ENCODE results near the gene LSP1.
"Not testable (repeated sequence)": the region's sequence is repeated elsewhere in the genome, so short reads cannot be mapped to it uniquely, and the experiment has no call there.

Gene LSP1

GRCh38 chr11:1852877-1853276, at the start of gene LSP1:
LSP1 (plus strand) TSS chr11:1853084; CDS start chr11:1853145, 61 bp downstream.
- Mint-ChIP-seq H3K36me3 (ENCODE audit: low read depth) (peaks cover 4% of the 10 kb centered on the region), H3K4me3 (peak within 1 kb of the TSS; percentile 93), H3K9me3 (no peaks in the 10 kb centered on the region), H3K27me3 (no peaks in the 10 kb centered on the region), H3K4me1 (ENCODE audit: low read depth) (peaks cover 71% of the 10 kb centered on the region), H3K27ac (peak within 1 kb of the TSS; percentile 95)

GRCh38 chr11:1803246-1803645, 49.6 kb upstream of the LSP1 start:
- no peaks in the 10 kb centered on the region for H3K9me3 Mint-ChIP-seq
- no peak overlapping the region for H3K4me3 Mint-ChIP-seq
- H3K27me3 Mint-ChIP-seq = no peaks in the 10 kb centered on the region
- no peak overlapping the region for H3K27ac Mint-ChIP-seq
- no peaks in the 10 kb centered on the region for H3K4me1 Mint-ChIP-seq (ENCODE audit: low read depth)
- no peaks in the 10 kb centered on the region for H3K36me3 Mint-ChIP-seq (ENCODE audit: low read depth)

- not testable (repeated sequence) for H3K4me3 Mint-ChIP-seq; H3K27ac Mint-ChIP-seq; H3K4me1 Mint-ChIP-seq (ENCODE audit: low read depth); H3K27me3 Mint-ChIP-seq; H3K9me3 Mint-ChIP-seq; H3K36me3 Mint-ChIP-seq (ENCODE audit: low read depth)
These were observed 48.9 kb upstream of the LSP1 start for GRCh38 chr11:1803835-1804519.

GRCh38 chr11:1805525-1805924, 47.4 kb upstream of the LSP1 start:
- Mint-ChIP-seq H3K27me3 (no peaks in the 10 kb centered on the region), H3K4me3 (no peak overlapping the region), H3K27ac (no peak overlapping the region), H3K36me3 (ENCODE audit: low read depth) (no peaks in the 10 kb centered on the region), H3K4me1 (ENCODE audit: low read depth) (no peaks in the 10 kb centered on the region), H3K9me3 (no peaks in the 10 kb centered on the region)

- no peaks in the 10 kb centered on the region for H3K4me1 Mint-ChIP-seq (ENCODE audit: low read depth)
- no peak overlapping the region for H3K4me3 Mint-ChIP-seq
- no peaks in the 10 kb centered on the region for H3K36me3 Mint-ChIP-seq (ENCODE audit: low read depth)
- H3K27ac Mint-ChIP-seq = no peak overlapping the region
- peaks cover 3% of the 10 kb centered on the region for H3K27me3 Mint-ChIP-seq
- no peaks in the 10 kb centered on the region for H3K9me3 Mint-ChIP-seq
These were observed 45.5 kb upstream of the LSP1 start for GRCh38 chr11:1807264-1807995.

GRCh38 chr11:1810761-1811160, 42.1 kb upstream of the LSP1 start:
- Mint-ChIP-seq H3K4me3 (no peak overlapping the region), H3K27ac (no peak overlapping the region), H3K36me3 (ENCODE audit: low read depth) (no peaks in the 10 kb centered on the region), H3K9me3 (no peaks in the 10 kb centered on the region), H3K27me3 (peaks cover 3% of the 10 kb centered on the region), H3K4me1 (ENCODE audit: low read depth) (no peaks in the 10 kb centered on the region)

- Mint-ChIP-seq H3K9me3 (no peaks in the 10 kb centered on the region), H3K27ac (no peak overlapping the region), H3K36me3 (ENCODE audit: low read depth) (no peaks in the 10 kb centered on the region), H3K4me1 (ENCODE audit: low read depth) (no peaks in the 10 kb centered on the region), H3K4me3 (no peak overlapping the region), H3K27me3 (peaks cover 3% of the 10 kb centered on the region)
These were observed 40.6 kb upstream of the LSP1 start for GRCh38 chr11:1812274-1812673.

GRCh38 chr11:1812801-1813200, 40.1 kb upstream of the LSP1 start:
- H3K27ac Mint-ChIP-seq = no peak overlapping the region
- H3K4me1 Mint-ChIP-seq (ENCODE audit: low read depth) = no peaks in the 10 kb centered on the region
- H3K4me3 Mint-ChIP-seq = no peak overlapping the region
- H3K36me3 Mint-ChIP-seq (ENCODE audit: low read depth) = no peaks in the 10 kb centered on the region
- H3K27me3 Mint-ChIP-seq = peaks cover 3% of the 10 kb centered on the region
- H3K9me3 Mint-ChIP-seq = no peaks in the 10 kb centered on the region

GRCh38 chr11:1813356-1813755, 39.5 kb upstream of the LSP1 start:
- H3K9me3 Mint-ChIP-seq; H3K27me3 Mint-ChIP-seq; H3K36me3 Mint-ChIP-seq (ENCODE audit: low read depth); H3K27ac Mint-ChIP-seq; H3K4me3 Mint-ChIP-seq; H3K4me1 Mint-ChIP-seq (ENCODE audit: low read depth): not testable (repeated sequence)

- no peak overlapping the region for H3K27ac Mint-ChIP-seq
- no peaks in the 10 kb centered on the region for H3K4me1 Mint-ChIP-seq (ENCODE audit: low read depth)
- H3K4me3 Mint-ChIP-seq = no peak overlapping the region
- peaks cover 3% of the 10 kb centered on the region for H3K27me3 Mint-ChIP-seq
- no peaks in the 10 kb centered on the region for H3K9me3 Mint-ChIP-seq
- no peaks in the 10 kb centered on the region for H3K36me3 Mint-ChIP-seq (ENCODE audit: low read depth)
These were observed 38.2 kb upstream of the LSP1 start for GRCh38 chr11:1814691-1815090.

- Mint-ChIP-seq H3K27me3 (peaks cover 6% of the 10 kb centered on the region), H3K4me1 (ENCODE audit: low read depth) (no peaks in the 10 kb centered on the region), H3K27ac (no peak overlapping the region), H3K9me3 (no peaks in the 10 kb centered on the region), H3K4me3 (no peak overlapping the region), H3K36me3 (ENCODE audit: low read depth) (no peaks in the 10 kb centered on the region)
These were observed 37.6 kb upstream of the LSP1 start for GRCh38 chr11:1815311-1815710.

GRCh38 chr11:1815751-1816150, 37.1 kb upstream of the LSP1 start:
- Mint-ChIP-seq H3K36me3 (ENCODE audit: low read depth) (no peaks in the 10 kb centered on the region), H3K9me3 (no peaks in the 10 kb centered on the region), H3K27ac (no peak overlapping the region), H3K4me1 (ENCODE audit: low read depth) (no peaks in the 10 kb centered on the region), H3K4me3 (no peak overlapping the region), H3K27me3 (peaks cover 8% of the 10 kb centered on the region)

GRCh38 chr11:1817000-1817399, 35.9 kb upstream of the LSP1 start:
- no peaks in the 10 kb centered on the region for H3K4me1 Mint-ChIP-seq (ENCODE audit: low read depth)
- H3K36me3 Mint-ChIP-seq (ENCODE audit: low read depth) = no peaks in the 10 kb centered on the region
- no peak overlapping the region for H3K4me3 Mint-ChIP-seq
- H3K27me3 Mint-ChIP-seq = peaks cover 8% of the 10 kb centered on the region
- no peaks in the 10 kb centered on the region for H3K9me3 Mint-ChIP-seq
- H3K27ac Mint-ChIP-seq = no peak overlapping the region

GRCh38 chr11:1817511-1817910, 35.4 kb upstream of the LSP1 start:
- H3K27me3 Mint-ChIP-seq = peaks cover 4% of the 10 kb centered on the region
- H3K36me3 Mint-ChIP-seq (ENCODE audit: low read depth) = no peaks in the 10 kb centered on the region
- no peaks in the 10 kb centered on the region for H3K4me1 Mint-ChIP-seq (ENCODE audit: low read depth)
- H3K9me3 Mint-ChIP-seq = no peaks in the 10 kb centered on the region
- H3K27ac Mint-ChIP-seq = no peak overlapping the region
- H3K4me3 Mint-ChIP-seq = no peak overlapping the region

- no peaks in the 10 kb centered on the region for H3K4me1 Mint-ChIP-seq (ENCODE audit: low read depth)
- no peak overlapping the region for H3K27ac Mint-ChIP-seq
- H3K36me3 Mint-ChIP-seq (ENCODE audit: low read depth) = no peaks in the 10 kb centered on the region
- no peak overlapping the region for H3K4me3 Mint-ChIP-seq
- H3K9me3 Mint-ChIP-seq = no peaks in the 10 kb centered on the region
- peaks cover 4% of the 10 kb centered on the region for H3K27me3 Mint-ChIP-seq
These were observed 33.8 kb upstream of the LSP1 start for GRCh38 chr11:1819074-1819473.
